Activated naive CD8-positive, alpha-beta T cell treated with anti-CD3 and anti-CD28 coated beads, Interleukin-2, amount 10 ng/mL, durations not matched to agents 7 days and 5 days (primary cell): ENCODE data around the gene GCNT1. TPM values are rescaled to one million over a fixed set of nuclear protein-coding genes. Genes with fewer than 3 reads are reported as not detected.
"Not testable (repeated sequence)": the region's sequence is repeated elsewhere in the genome, so short reads cannot be mapped to it uniquely, and the experiment has no call there.

Experiments
- ATAC-seq: fragments of 150-1000 bp; cut with Tn5 transposase; one replicate; pipeline ENCODE4 v1.10.0; 2021; ENCODE audit warnings: low read depth, moderate library complexity
- POLR2A ChIA-PET: fragments of 350-600 bp; sonication (Branson Sonifier 250); formaldehyde crosslinking; loops from one replicate; lab custom pipeline; 2021; ENCODE audit warnings: antibody characterized with exemption; lab: Charles Lee
- DNase-seq: peaks from one replicate; pipeline ENCODE4 v3.0.0; 2021
- H3K27ac Mint-ChIP-seq: one replicate; pipeline ENCODE4 v1.8.0; 2022; ENCODE audit warnings: mild to moderate bottlenecking, mixed read lengths
- H3K27me3 Mint-ChIP-seq: one replicate; pipeline ENCODE4 v1.8.0; 2022; ENCODE audit warnings: mild to moderate bottlenecking, moderate library complexity, mixed read lengths
- H3K36me3 Mint-ChIP-seq: one replicate; pipeline ENCODE4 v1.8.0; 2021; ENCODE audit warnings: mild to moderate bottlenecking, mixed read lengths
- H3K4me1 Mint-ChIP-seq: one replicate; pipeline ENCODE4 v1.8.0; 2021; ENCODE audit warnings: mixed read lengths
- H3K4me3 Mint-ChIP-seq: one replicate; pipeline ENCODE4 v1.8.0; 2022; ENCODE audit warnings: mild to moderate bottlenecking, moderate library complexity, mixed read lengths
- H3K9me3 Mint-ChIP-seq: one replicate; pipeline ENCODE4 v1.8.0; 2021; ENCODE audit warnings: mixed read lengths
- total RNA-seq, 2 experiments: library from RNA; stranded (reverse); gene quantifications; one replicate each; pipeline ENCODE4 v1.2.3, GENCODE V29; 2021

GCNT1 gene
- total RNA-seq, 2 experiments from 2014 or later, result 10.9 to 11.1 TPM

DNA sequence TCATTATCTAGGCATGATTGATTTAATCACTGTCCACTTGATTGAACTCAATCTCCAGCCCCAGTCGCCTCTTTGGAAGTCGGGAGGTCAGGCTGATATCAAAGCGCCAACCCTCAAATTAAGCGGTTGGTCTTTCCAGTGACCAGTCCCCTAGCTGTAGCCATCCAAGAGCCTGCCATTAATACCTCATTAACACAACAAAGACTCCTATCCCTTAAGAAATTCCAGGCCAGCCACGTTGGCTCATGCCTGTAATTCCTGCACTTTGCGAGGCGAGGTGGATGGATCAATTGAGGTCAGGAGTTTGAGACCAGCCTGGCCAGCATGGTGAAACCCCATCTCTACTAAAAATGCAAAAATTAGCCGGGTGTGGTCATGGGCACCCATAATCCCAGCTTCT is 27.4 kb upstream of the GCNT1 start:
- H3K4me1 Mint-ChIP-seq, result peaks cover 2% of the 10 kb centered on the region
- ATAC-seq (no peak), DNase-seq (no peak)
- H3K27ac Mint-ChIP-seq, result no peak overlapping the region
- POLR2A ChIA-PET, result no interaction called here
- H3K9me3 Mint-ChIP-seq, result no peaks in the 10 kb centered on the region
- H3K27me3 Mint-ChIP-seq, result no peaks in the 10 kb centered on the region
- no peaks in the 10 kb centered on the region for H3K36me3 Mint-ChIP-seq
- no peak overlapping the region for H3K4me3 Mint-ChIP-seq

DNA sequence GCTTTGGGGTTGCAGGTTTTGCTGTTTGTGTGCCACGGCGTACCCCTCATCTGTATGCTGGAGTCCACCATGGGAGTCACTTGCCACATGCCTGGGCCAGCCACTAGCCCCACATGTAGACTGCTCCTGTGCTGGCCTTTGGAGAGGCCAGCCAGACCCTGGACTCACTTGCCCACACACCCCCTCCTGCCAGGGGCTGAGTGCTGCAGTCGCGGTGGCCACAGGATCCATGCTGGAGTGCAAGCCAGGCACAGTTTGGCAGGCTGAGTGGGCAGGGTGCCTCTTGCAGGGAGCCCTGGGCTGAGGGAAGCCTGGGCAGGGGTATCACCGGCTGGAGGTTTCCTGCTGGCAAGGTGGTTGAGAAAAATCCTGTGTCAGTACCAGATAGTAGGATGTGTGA is 25.6 kb upstream of the GCNT1 start:
- Mint-ChIP-seq H3K4me3 (no peak overlapping the region), H3K27me3 (no peaks in the 10 kb centered on the region), H3K9me3 (no peaks in the 10 kb centered on the region), H3K4me1 (peaks cover 7% of the 10 kb centered on the region), H3K36me3 (peaks cover 2% of the 10 kb centered on the region), H3K27ac (no peak overlapping the region)
- POLR2A ChIA-PET, result no interaction called here
- DNase-seq (no peak), ATAC-seq (no peak)

DNA sequence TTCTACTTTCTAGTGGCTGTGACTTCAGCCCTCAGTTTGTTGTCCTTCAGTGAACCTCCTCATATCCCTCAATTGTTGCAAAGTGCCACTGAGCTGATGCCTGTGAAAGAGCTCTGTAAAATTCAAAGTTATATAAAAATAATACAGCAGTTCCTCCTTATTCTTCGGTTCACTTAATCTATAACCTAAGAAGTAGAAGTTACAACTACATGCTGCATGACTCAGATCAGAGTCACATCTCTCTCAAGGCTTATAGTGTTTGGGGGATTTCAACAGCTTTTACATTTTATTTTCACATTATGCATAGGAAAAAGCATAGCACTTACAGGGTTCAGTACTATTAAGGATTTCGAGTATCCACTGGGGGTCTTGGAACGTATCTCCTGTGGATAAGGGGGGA is 25.1 kb upstream of the GCNT1 start:
- no peaks in the 10 kb centered on the region for H3K9me3 Mint-ChIP-seq
- no peak overlapping the region for H3K27ac Mint-ChIP-seq
- ATAC-seq (no peak), DNase-seq (no peak)
- no peaks in the 10 kb centered on the region for H3K27me3 Mint-ChIP-seq
- no peak overlapping the region for H3K4me3 Mint-ChIP-seq
- POLR2A ChIA-PET, result no interaction called here
- peaks cover 2% of the 10 kb centered on the region for H3K36me3 Mint-ChIP-seq
- H3K4me1 Mint-ChIP-seq, result peaks cover 10% of the 10 kb centered on the region

DNA sequence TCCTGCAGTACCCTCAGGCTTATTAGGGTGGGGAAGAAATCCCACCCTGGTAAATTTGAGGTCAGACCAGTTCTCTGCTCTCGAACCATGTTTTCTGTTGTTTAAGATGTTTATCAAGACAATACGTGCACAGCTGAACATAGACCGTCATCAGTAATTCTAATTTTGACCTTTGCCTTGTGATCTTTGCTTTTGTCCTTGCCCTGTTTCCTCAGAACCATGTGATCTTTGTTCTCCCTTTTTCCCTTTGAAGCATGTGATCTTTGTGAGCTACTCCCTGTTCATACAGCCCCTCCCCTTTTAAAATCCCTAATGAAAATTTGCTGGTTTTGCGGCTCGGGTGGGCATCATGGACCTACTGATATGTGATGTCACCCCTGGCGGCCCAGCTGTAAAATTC is 24.1 kb upstream of the GCNT1 start:
- H3K27ac Mint-ChIP-seq, H3K27me3 Mint-ChIP-seq, H3K4me3 Mint-ChIP-seq, ATAC-seq, DNase-seq, H3K9me3 Mint-ChIP-seq, POLR2A ChIA-PET, H3K36me3 Mint-ChIP-seq: not testable (repeated sequence)
- H3K4me1 Mint-ChIP-seq, result peaks cover 15% of the 10 kb centered on the region

DNA sequence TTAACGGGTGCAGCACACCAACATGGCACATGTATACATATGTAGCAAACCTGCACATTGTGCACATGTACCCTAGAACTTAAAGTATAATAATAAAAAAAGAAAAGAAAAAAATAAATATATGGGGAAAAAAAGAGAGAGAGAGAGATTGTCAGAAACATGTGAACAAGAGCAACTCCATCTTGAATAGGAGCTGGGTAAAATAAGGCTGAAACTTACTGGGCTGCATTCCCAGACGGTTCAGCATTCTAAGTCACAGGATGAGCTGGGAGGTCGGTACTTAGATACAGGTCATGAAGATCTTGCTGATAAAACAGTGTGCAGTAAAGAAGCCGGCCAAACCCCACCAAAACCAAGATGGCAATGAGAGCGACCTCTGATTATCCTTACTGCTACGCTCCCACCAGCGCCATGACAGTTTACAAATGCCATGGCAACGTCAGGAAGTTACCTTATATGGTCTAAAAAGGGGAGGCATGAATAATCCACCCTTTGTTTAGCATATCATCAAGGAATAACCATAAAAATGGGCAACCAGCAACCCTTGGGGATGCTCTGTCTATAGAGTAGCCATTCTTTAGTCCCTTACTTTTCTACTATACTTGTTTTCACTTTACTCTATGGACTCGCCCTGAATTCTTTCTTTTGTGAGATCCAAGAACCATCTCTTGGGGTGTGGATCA is 21.8 kb upstream of the GCNT1 start:
- DNase-seq, H3K9me3 Mint-ChIP-seq, POLR2A ChIA-PET: not testable (repeated sequence)

DNA sequence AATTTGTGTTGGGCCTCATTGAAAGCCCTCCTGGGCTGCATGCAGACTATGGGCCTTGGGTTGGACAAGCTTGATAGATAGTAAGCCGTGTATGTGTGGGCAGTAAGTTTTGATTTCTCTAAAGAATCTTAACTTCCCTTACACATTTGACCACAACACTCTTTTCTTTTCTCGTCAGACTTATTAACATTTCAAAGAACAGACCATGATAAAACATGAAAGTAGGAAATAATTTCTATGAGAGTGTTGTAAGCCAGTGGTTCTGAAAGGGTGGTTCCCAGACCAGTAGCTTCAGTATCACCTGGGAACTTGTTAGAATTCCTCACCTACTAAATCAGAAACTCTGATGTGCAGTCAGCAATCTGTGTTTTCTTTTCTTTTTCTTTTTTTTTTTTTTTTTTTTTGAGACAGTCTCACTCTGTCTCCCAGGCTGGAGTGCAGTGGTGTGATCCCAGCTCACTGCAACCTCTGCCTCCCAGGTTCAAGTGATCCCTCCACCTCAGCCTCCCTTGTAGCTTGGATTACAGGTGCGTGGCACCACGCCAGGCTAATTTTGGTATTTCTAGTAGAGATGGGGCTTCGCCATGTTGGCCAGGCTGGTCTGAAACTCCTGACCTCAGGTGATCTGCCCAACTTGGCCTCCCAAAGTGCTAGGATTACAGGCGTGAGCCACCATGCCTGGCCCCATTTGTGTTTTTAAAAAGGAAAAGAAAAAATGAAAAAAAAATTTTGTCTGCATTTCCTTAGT is 20.0 kb upstream of the GCNT1 start:
- H3K4me1 Mint-ChIP-seq, result peaks cover 31% of the 10 kb centered on the region
- ATAC-seq (peak; percentile 40), DNase-seq (no peak)
- H3K27me3 Mint-ChIP-seq, result no peaks in the 10 kb centered on the region
- H3K9me3 Mint-ChIP-seq, result no peaks in the 10 kb centered on the region
- no peak overlapping the region for H3K4me3 Mint-ChIP-seq
- no peak overlapping the region for H3K27ac Mint-ChIP-seq
- POLR2A ChIA-PET, result interaction anchor here (0.6 kb wide), 1 partner anchor 418 kb away, joined by 3 read pairs; no protein-coding TSS in a partner anchor
- H3K36me3 Mint-ChIP-seq, result peaks cover 4% of the 10 kb centered on the region

More for the DNA sequence above, 21.8 kb upstream of the GCNT1 start:
- not testable (repeated sequence) for ATAC-seq, H3K27me3 Mint-ChIP-seq, H3K4me3 Mint-ChIP-seq, H3K36me3 Mint-ChIP-seq, H3K27ac Mint-ChIP-seq
- H3K4me1 Mint-ChIP-seq, result peaks cover 29% of the 10 kb centered on the region

DNA sequence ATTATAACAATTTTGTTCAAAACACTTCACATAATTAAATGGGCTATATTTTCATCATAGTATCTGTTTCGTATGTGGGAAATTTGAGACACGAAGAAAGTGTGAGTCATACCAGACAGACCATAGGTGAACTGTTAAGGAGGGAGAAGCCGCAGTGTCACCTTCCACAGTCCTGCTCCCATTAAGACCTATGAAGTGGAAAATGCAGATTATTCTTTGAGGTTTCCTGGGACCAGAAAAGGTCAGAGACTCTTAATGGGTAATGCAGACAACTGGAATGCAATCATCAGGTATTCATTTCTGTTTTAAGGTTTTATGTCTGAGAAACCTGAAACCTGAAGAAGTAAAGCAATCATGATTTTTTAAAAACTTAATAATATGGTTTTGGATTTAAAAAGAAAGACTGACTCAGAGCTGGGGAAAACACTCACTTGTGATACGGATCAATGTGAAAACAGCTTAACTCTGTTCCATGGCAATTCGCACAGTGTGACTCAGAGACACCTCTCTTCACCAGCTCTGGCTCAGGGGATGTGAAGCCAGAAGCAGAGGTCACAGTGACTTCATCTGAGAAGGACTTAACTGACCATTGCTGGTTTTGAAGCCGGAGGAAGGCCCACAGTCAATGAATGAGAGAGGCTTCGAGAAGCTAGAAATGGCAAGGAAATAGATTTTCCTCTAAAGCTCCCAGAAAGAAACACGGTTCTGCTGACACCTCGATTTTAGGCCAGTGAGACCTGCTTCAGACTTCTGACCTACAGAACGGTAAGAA is 17.2 kb upstream of the GCNT1 start:
- Mint-ChIP-seq H3K27me3 (no peaks in the 10 kb centered on the region), H3K4me1 (peaks cover 31% of the 10 kb centered on the region), H3K4me3 (no peak overlapping the region), H3K27ac (peak overlapping the region; percentile 13), H3K9me3 (no peaks in the 10 kb centered on the region), H3K36me3 (peaks cover 4% of the 10 kb centered on the region)
- ATAC-seq (peak; percentile 53), DNase-seq (no peak)
- POLR2A ChIA-PET, result interaction anchor here (1.2 kb wide), 1 partner anchor 47 kb away, joined by 4 read pairs; the partner anchor contains the start of gene RFK

DNA sequence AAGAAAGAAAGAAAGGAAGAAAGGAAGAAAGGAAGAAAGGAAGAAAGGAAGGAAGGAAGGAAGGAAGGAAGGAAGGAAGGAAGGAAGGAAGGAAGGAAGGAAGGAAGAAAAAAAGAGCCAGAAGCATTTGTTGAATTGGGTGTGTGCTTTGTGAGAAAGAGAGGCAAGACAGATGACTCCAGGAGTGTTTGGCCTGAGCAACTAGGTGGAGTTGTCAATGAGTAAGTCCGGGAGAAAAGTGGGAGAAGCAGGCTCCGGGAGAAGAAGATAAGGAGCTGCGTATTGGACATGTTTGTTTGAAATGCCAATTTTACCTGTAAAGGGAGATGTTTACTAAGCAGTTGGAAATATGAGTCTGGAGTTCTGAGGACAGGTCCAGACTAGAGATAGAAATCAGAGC is 15.1 kb upstream of the GCNT1 start:
- Mint-ChIP-seq H3K4me1 (peaks cover 23% of the 10 kb centered on the region), H3K9me3 (no peaks in the 10 kb centered on the region), H3K36me3 (peaks cover 2% of the 10 kb centered on the region), H3K27me3 (no peaks in the 10 kb centered on the region), H3K4me3 (no peak overlapping the region), H3K27ac (no peak overlapping the region)
- POLR2A ChIA-PET, result no interaction called here
- no peak for DNase-seq
- ATAC-seq, result no peak

DNA sequence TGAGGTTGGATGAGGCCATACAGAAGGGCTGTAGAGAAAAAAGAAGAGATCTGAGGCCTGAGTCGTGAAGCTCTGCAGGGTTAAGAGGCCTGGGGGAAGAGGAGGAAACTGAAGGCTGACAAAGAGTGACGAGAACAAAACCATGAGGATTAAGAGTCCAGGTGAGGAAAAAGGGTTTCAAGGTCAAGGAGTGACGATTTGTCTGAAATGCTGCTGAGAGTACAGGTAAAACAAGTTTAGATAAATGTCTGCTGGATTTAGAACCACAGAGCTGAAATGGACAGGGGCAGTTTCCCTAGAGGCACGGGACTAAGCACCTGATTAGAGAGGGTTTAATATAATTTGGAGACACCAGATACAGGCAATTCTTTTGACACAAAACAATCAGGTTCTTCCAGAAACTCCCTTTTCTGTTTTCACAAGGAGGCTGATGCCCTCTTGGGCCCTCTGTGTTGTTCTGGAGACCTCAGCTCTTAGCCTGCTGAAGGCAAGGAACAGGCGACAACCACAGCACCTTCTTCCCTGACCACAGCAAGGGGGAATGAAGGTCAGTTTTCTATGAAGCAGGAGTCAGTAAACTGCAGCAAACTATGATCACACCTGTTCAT is 14.6 kb upstream of the GCNT1 start:
- POLR2A ChIA-PET, result no interaction called here

DNA sequence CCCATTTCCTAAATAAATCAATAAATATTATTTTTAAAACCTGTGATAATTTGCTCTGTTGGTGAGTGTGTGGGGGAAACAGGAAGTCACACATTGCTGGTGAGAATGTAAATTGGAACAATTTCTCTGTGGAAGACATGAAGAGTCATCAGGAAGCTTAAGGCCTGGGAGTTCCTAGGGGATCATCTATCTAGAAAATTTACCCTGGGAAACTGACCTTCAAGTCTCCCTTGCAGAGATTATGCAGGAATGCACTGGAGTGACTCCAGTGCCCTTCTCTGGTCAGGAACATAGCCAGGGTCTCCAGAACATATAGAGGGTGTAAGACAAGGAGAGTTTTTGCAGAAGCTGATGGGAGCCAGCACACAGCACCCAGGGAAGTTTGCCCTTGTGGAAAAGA is 13.0 kb upstream of the GCNT1 start:
- DNase-seq (no peak), ATAC-seq (no peak)
- Mint-ChIP-seq H3K27ac (no peak overlapping the region), H3K36me3 (peaks cover 2% of the 10 kb centered on the region), H3K9me3 (no peaks in the 10 kb centered on the region), H3K4me1 (peaks cover 12% of the 10 kb centered on the region), H3K4me3 (no peak overlapping the region), H3K27me3 (no peaks in the 10 kb centered on the region)
- POLR2A ChIA-PET, result no interaction called here

More for the DNA sequence above, 14.6 kb upstream of the GCNT1 start:
- no peak for ATAC-seq
- H3K9me3 Mint-ChIP-seq, result no peaks in the 10 kb centered on the region
- H3K4me1 Mint-ChIP-seq, result peaks cover 20% of the 10 kb centered on the region
- no peaks in the 10 kb centered on the region for H3K27me3 Mint-ChIP-seq
- DNase-seq, result no peak
- no peak overlapping the region for H3K27ac Mint-ChIP-seq
- no peak overlapping the region for H3K4me3 Mint-ChIP-seq
- H3K36me3 Mint-ChIP-seq, result peaks cover 2% of the 10 kb centered on the region

DNA sequence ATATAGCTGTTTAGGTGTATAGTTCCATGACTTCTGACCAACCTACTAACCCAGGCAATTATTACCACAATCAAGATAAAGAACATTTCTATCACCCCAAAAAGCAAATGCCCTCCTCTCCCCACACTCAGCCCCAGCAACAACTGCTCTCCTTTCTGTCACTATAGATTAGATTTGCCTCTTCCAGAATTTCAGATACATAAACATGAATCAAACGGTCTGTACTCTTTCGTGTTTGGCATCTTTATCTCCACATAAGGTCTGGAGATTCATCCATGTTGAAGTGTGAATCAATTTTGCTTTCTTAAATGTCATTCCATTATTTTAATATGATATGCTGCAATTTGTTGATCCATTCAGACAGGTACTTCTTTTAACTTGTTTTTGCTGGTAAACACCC is 10.5 kb upstream of the GCNT1 start:
- no peak overlapping the region for H3K4me3 Mint-ChIP-seq
- H3K9me3 Mint-ChIP-seq, result no peaks in the 10 kb centered on the region
- H3K4me1 Mint-ChIP-seq, result peaks cover 5% of the 10 kb centered on the region
- H3K27ac Mint-ChIP-seq, result no peak overlapping the region
- no peak for ATAC-seq
- POLR2A ChIA-PET, result no interaction called here
- peaks cover 2% of the 10 kb centered on the region for H3K36me3 Mint-ChIP-seq
- no peak for DNase-seq
- no peaks in the 10 kb centered on the region for H3K27me3 Mint-ChIP-seq

DNA sequence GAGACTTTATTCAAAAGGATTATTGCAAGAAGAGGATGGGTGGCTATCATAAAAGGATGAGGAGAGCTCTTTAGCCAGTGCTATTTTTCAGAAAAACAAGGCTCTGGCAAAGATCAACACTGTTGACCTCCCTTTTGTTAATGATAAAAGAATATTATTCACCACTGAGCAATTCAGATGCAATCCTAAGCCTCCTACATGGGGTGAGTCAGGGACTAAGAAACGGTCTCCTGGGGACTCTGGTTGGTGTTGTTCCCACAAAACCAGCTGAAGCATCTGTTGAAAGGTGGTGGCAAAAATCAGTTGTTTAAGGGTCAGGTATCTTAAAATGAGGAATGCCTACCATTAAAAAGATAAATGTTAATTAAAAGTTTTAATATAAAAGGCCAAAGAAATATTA is 7.7 kb upstream of the GCNT1 start:
- peaks cover 4% of the 10 kb centered on the region for H3K36me3 Mint-ChIP-seq
- no peaks in the 10 kb centered on the region for H3K27me3 Mint-ChIP-seq
- no peak overlapping the region for H3K27ac Mint-ChIP-seq
- no peaks in the 10 kb centered on the region for H3K9me3 Mint-ChIP-seq
- H3K4me3 Mint-ChIP-seq, result no peak overlapping the region
- ATAC-seq (no peak), DNase-seq (no peak)
- H3K4me1 Mint-ChIP-seq, result peaks cover 8% of the 10 kb centered on the region
- POLR2A ChIA-PET, result interaction anchor here (0.7 kb wide), 2 partner anchors 250 to 252 kb away, joined by 4 to 6 read pairs; no protein-coding TSS in a partner anchor

DNA sequence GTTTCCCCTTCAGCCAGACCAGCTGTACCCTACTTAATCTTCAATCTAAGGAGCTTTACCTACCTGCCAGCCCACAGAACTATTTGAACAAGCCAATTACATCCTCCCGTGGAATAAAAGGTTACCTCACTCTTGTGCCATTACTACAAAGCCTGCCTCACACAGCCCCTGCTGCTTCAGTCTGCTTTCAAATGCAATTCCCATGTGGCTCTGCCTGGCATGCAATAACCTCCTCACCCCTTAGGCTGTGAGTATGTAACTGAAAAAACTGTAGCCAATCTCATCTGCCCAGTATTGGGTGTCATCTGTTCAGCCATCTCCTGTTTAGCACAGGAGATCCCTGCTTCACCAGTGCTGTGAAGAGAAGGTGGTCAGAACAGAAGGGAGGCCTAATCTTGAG is 6.1 kb upstream of the GCNT1 start:
- ATAC-seq (no peak), DNase-seq (no peak)
- H3K4me1 Mint-ChIP-seq, result peaks cover 13% of the 10 kb centered on the region
- H3K27me3 Mint-ChIP-seq, result no peaks in the 10 kb centered on the region
- H3K9me3 Mint-ChIP-seq, result no peaks in the 10 kb centered on the region
- POLR2A ChIA-PET, result no interaction called here
- no peak overlapping the region for H3K4me3 Mint-ChIP-seq
- H3K27ac Mint-ChIP-seq, result peak overlapping the region; percentile 5
- H3K36me3 Mint-ChIP-seq, result peaks cover 4% of the 10 kb centered on the region
